ENCODE data around the gene TCEA2.

Gene TCEA2

DNA sequence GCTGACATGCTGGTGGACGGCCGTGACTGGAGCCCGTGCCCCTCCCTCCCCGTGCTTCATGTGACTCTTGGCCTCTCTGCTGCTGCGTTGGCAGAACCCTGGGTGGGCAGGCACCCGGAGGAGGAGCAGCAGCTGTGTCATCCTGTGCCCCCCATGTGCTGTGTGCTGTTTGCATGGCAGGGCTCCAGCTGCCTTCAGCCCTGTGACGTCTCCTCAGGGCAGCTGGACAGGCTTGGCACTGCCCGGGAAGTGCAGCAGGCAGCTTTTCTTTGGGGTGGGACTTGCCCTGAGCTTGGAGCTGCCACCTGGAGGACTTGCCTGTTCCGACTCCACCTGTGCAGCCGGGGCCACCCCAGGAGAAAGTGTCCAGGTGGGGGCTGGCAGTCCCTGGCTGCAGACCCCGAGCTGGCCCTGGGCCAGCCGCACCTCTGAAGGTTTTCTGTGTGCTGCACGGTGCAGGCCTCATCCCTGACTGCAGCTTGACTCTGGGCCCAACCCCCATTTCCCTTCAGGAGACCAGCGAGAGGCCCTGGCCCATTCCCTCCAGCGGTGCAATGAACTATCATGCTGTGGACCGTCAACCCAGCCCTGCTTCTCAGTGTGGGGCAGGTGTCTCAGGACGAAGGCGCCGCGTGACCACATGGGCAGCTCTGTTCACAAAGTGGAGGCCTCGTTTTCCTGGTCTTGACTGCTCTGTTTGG is 36.2 kb downstream of the TCEA2 start:
- no peak for DNase-seq

DNA sequence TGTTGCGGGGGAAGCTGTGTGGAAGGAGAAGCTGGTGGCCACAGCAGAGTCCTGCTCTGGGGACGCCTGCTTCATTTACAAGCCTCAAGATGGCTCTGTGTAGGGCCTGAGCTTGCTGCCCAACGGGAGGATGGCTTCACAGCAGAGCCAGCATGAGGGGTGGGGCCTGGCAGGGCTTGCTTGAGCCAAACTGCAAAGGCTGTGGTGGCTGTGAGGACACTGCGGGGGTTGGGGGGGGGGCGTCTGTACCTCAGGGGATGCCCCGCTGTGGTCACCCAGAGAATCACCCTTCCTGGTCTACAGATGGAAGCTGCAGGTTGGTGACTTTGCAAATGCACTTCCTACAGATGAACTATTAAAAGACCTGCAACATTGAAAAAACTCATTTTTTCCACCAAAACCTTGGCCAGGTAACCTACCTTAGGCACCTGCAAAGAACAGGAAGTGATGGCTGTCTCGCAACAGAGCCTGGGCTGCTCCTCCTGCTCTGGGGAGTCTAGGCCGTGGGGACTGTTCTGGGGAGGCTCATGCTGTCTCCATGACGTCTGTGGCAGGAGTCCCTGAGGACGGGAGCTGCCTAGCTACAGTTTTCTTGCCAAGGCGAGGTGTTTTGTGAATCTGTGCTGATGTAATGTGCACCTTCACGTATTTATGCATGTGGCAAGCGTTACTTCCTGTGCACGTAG is 37.0 kb downstream of the TCEA2 start:
- DNase-seq = no peak

DNA sequence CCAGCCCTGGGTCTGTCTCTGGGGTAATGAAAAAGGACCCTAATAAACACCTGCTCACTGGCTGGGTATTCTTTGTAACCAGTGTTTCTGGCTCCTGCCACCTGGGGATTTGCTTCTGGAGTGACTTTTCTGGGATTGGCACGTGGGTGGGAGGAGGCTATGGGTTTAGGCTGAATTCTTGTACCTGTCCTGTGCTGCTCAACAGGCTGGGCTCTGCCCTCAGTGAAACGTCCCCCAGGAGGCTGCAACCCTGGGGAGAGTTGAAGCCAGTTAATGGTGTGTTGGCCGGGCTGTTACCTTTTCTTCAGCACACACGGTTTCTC is 37.5 kb downstream of the TCEA2 start:
- DNase-seq = no peak

DNA sequence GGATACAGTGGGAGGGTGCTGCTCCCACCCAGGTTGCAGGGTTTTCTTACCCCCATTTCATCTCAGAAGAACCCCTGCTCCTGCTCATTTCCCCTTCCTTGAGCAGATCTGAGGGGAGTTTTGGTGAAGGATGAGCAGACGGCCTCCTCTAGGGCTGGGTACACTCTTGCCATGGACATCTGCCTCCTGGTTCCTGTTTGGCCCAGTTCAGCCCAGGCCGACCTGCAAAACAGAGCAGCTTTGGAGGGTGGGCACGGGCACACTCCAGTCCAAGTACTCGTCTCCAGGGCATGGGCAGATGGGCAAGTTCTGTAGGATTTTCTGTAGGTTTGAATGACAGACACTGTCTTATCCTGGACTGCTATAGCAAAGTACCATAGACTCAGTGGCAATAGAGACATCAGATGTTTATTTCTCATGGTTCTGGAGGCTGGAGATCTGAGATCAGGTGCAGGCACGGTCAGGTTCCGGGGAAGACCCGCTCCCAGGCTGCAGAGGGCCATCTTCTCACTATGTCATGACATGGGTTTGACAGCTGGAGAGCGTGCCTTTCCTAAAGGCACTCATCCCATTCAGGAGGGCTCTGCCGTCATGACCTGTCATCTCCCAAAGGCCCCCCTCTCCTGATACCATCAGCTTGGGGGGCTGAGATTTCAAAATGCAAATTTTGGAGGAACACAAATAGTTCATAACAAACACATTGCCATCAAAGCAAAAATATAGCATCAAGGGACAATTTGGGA is 38.1 kb downstream of the TCEA2 start:
- no peak for DNase-seq

DNA sequence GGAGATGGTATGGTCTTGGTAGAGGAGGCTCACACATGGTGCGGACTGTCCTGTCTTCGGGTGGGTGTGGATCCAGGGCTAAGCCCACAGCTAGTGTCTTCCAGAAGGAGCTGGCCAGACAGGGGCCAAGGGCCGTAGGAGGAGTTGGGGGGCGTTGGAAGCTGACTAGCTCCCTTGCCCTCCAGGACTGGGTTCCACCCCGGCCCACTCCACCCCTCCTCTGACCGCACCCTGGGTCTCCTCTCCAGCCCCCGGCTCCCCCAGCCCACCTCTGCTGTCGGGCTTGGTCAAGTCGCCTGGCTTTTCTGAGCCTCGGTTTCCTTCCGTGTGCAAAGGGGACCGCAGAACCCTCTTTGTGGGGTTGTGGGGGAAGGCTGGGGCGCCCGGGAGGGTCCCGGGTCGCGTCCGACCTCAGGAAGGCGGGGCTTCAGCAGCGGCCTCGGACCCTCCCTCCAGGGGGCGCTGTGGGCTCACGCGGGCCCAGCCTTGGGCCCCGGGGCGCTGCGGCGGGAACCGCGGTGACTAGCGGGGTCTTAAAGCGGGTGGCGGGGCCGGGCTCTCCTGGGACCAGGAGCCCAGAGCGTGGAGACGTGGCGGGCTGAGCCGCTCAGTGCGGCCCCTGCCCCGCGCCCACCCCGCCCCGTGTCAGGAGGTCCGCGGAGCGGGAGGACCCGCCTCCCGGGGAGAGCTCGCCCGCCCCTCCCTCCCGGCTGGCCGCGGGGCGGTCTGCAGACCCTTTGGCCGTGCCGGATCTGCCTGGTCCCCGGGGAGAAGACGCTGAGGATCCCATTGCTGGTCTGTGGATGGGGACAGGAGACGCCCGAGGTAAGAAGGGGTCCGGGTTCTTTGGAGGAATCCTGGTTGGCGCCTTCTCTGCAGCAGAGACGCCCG is 39.0 kb downstream of the TCEA2 start:
- DNase-seq = no peak

DNA sequence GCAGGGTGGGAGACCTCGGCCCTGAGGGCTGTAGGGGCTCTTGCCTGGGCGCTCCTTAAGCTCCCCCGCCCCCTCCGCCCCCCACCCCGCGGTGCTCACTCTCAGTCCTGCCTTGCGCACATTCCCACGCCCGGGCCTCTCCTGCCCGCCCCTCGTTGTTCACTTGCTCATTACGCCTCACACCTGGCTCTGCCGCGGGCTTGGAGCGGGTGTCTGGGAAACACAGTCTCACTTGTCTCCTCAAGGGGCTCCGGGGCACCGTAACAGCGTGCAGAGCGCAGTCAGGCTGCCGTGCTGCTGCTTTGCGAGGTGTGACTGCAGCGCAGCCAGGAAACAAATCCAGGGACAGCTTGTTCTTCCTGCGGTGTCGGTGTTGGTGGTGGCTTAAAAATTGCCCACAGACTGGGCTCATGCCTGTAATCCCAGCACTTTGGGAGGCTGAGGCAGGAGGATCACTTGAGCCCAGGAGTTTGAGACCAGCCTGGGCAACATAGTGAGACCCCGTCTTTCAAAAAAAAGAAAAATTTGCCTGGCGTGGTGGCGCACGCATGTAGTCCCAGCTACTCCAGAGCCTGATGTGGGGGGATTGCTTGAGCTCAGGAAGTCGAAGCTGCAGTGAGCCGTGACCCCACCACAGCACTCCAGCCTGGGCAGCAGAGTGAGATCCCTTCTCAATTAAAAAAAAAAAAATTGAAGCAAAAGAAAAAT is 39.8 kb downstream of the TCEA2 start:
- peak; percentile 18 for DNase-seq

DNA sequence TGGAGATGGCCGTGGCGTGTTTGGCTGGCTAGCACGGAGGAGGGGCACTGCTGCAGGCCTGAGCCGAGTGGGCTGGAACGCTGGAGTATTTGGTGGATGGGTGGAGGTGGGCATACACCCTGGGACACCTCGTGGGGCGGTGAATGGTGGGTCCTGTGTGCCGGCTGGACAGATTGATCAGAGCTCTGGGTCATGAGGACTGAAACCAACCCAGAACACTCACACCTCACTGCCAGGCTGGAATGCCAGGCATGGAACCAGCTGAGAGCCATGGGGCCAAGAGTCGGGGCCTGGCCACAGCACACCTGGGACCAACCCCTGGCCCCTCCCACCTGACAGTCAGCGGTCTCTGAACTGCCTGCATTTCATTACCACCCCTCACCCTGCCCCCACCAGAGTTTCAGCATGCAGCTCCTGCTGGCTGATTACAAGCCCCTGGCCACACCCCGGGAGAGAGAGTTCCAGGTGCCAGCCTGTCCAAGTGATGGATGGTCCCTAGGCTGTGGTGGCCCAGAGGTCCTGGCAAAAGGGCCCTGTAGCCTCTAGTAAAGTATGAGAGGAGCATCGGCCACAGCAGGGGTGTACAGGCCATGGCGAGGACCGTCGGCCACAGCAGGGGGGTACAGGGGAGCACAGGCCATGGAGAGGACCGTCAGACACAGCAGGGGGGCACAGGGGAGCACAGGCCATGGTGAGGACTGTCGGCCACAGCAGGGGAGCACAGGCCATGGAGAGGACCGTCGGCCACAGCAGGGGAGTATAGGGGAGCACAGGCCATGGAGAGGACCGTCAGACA is 41.1 kb downstream of the TCEA2 start:
- no peak for DNase-seq

DNA sequence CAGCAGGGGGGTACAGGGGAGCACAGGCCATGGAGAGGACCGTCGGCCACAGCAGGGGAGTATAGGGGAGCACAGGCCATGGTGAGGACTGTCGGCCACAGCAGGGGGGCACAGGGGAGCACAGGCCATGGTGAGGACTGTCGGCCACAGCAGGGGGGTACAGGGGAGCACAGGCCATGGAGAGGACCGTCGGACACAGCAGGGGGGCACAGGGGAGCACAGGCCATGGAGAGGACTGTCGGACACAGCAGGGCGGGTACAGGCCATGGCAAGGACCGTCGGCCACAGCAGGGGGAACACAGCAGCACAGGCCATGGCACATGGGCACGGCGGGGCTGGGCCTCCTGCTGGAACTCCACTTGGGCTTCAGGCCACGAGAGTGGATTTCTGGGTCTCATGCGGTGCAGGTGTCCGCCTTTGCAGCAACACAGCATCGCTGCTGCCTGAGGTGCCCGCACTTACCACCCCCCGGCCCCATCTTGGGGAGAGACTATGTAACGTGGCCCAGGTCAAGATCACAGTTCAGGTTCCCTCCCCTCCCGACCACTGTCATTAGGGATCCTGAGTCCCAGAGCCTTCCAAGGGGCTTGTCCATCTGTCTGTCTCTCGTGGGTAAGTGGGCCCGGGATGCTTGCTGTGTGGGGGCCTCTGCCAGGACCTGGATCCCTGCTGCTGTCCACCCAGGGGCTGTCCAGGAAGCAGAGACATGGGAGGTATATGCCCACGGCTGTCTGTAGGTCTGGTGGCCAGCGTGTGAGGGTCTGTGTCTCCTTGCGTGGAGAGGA is 41.9 kb downstream of the TCEA2 start:
- no peak for DNase-seq

DNA sequence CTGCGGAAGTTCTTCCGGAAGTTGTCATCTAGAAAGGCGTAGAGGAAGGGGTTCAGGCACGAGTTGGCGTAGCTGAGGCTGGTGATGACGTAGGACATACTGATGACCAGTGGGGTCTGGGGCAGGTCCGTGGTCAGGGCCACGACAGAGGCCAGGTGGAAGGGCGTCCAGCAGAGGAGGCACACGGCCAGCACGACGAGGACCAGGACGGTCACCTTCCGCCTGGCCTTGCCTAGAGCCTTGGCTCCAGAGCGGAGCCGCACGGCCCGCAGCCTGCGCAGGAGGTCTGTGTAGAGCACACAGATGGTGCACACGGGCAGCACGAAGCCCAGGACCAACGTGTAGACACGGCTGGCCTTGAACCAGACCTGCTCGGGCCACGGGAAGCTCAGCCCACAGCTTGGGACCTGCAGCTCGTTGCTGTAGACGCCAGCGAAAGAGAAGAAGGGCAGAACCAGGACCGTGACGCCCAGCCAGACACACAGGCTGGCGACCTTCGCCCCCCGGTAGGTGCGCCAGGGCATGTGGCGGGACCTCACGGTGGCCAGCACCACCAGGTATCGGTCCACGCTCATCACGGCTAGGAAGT is 42.9 kb downstream of the TCEA2 start:
- DNase-seq = no peak

DNA sequence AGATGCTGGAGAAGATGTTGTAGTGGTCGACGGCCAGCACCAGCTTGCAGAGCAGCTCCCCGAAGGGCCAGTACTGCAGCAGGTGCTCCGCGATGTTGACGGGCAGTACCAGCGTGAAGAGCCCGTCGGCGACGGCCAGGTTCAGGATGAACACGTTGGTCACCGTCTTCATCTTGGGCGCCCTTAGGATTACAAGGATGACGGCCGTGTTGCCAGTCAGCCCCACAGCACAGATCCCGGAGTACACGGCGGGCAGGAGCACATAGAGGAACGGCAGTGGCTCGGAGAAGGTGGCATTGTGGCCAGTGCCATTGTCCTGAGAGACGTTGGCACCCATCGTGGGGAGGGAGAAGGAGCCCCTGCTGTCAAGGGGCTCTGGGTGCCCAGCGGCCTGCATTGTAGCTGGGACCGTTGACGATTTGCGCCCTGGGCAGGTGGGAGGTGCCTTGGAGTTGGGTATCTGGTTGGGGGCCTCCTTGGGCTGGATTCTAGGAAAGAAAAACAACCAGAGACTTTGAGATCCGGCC is 43.5 kb downstream of the TCEA2 start:
- no peak for DNase-seq

DNA sequence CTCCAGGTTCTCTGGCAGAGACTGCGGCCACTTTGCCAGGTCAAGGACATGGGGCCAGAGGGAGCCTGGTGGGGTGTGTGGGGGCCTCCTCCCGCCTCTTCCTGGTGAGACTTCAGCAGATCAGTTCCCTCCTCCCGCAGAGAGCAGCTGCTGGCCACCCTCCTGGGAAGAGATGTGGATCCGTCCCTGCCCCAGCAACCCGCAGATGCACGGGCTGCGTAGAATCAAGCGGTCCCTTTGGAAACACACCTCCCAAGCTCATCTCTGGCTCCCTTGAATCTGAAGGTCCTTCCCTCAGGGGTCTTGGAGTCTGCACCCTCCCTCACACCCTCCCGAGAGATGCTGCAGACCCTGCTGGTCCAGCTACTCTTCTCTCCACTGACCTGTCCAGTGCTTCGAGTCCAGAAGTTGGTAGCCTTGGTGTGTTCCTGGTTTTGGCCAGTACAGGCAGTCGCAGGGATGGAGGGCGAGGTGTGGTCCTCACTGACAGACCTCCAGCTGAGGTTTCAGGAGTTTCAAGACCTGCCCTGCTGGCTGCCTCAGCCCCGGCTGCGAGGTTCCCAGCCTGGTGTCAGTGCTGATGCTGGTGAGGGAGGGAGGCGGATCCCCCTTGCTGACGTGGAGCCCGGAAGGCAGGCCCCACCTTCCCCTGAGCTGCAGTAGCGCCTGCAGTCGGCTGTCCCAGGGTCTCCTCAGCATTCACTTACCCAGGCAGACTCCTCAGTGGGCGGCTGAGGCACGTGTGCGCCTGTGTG is 44.2 kb downstream of the TCEA2 start, which contains the start of gene NPBWR2:
Gene NPBWR2, minus strand, starts transcription at position 585 of the 755 bp plus-strand sequence. CDS start 734 bp downstream, outside the sequence.
- no peak for DNase-seq

DNA sequence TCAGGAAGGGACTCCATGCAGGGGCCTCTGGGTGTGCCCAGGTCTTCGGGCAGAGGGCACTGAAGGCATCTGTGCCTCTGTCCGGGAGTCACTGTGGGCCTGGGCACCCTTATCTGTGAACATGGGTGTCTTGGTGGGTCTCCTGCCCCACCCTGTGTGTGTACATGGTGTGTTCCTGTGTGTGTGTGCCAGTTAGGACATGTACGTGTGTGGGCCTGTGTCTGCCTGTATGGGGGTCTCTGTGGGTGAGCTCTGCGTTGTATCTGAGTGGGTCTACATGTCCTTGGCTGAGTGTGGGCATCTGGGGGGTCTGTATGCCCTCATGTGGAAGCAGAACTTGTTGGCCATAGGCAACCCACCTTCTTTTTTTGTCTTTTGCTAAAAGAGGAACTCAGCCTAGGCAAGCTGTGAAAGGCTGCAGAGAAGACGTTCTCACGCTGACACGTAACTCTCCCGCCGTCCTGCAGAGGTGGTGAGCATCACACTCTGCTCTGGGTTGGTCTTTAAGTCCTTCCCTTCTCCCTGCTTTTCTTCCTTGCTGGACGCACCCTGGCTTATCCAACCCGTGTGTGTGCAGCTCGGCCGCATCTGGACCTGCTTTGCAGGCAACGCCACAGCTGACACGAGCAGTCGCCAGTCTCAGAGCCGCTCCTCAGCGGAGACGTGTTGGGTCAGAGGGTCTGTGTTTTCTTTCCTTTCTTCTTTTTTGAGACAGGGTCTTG is 44.9 kb downstream of the TCEA2 start:
- DNase-seq = no peak

DNA sequence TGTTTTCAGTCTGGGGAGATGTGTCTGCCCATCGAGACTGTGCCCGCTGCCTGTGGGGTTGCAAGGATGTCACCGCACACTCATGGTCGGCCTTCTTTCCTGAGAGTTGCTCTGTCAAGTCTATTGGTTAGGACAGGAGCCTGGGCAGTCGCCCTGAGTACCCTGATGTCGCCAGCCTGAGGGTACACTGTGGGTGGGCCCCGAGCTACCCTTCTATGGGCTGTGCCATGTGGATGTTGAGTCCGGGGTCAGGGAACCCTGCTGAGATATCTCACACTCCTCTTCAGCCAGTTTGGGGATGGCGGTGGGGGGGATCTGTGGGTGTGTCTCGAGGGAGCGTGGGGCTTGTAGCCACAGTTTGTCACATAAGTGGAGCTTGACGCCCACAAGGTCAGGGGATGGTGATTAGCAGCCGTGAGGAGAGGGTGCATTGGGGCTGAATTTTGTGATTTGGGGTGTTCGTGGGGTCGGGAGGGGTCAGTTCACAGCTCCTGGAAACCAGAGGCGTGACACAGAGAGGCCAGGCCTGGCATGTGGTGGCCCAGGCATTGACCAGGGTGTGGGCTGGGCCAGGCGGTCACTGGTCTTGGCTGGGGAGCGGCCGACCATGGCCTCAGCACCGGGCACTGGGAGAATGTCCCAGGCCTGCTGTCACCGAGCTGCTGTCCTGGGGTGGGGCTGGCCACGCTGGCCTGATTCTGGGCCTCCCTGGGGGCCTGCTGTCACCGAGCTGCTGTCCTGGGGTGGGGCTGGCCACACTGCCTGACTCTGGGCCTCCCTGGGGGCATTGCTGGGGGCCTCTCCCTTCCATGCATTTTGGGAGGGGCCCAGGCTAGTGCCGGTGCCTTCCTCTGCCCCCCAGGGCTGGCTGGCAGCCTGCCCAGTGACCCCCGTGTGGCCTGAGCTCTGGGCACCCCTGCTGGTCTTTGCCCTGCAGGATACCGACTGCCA is 46.0 kb downstream of the TCEA2 start:
- no peak for DNase-seq

DNA sequence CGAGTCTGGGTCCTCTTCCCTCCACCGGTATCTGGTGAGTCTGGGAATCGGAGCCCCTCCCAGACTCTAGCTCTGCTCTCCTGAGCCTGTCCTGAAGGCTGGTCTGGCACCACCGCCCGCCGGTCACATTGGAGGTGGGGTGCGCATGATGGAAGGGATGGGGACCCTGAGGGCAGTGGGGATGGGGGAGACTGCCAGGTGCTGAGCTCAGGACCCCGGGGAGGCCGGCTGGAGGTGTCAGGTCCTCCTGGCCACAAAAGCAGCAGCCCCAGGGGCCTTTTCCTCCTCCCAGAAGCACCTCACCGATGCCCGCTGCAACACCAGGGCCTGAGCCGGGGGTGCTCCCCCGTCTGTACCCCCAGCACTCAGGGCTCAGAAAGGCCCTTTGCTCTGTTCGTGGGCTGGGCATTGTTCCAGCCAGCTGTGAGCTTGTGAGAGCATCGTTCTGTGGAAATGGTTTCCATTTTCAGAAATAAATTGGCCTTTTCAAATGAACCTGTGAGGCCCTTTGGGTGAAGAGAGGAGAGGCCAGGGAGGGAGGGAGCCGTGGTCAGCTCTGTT is 46.9 kb downstream of the TCEA2 start:
- DNase-seq = no peak

DNA sequence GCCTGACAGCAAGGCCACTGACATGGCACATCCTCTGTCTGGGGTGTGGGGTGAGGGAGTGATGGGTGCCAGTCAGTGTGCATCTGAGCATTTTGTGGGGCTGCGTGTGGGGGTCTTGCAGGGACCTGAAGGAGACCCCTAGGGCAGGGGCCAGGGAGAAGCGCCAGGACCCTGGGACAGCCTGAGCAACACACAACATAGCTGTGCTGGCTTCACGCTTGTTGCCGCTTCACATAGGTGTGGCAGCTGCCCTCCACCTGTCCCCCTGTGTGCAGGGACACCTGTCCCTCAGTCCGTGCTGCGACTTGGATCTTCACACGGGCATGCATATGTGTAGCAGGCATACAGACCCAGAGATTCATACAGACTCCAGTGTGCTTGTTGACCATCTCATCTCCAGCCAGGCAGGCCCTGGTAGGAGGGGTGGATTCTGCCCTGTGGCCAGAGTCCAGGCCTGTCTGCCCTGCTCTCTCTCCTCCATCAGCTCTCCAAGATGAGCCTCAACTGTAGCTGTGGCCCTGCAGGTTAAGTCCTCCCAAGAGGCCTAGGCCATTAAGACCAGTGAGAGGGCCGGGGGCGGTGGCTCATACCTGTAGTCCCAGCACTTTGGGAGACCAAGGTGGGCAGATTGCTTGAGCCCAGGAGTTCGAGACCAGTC is 47.5 kb downstream of the TCEA2 start:
- no peak for DNase-seq
